GM12892 (cell line): ENCODE results near the gene POFUT1.

Experiments
- POLR2A ChIP-seq: IDR thresholded peaks from 2 replicates; pipeline ENCODE4 v1.6.1; 2011; ENCODE audit warnings: low read depth, low read length, control low read depth
- POLR2AphosphoS5 ChIP-seq: IDR thresholded peaks from 2 replicates; pipeline ENCODE4 v1.6.1; 2011; ENCODE audit warnings: low read depth, low read length, control low read depth

DNA sequence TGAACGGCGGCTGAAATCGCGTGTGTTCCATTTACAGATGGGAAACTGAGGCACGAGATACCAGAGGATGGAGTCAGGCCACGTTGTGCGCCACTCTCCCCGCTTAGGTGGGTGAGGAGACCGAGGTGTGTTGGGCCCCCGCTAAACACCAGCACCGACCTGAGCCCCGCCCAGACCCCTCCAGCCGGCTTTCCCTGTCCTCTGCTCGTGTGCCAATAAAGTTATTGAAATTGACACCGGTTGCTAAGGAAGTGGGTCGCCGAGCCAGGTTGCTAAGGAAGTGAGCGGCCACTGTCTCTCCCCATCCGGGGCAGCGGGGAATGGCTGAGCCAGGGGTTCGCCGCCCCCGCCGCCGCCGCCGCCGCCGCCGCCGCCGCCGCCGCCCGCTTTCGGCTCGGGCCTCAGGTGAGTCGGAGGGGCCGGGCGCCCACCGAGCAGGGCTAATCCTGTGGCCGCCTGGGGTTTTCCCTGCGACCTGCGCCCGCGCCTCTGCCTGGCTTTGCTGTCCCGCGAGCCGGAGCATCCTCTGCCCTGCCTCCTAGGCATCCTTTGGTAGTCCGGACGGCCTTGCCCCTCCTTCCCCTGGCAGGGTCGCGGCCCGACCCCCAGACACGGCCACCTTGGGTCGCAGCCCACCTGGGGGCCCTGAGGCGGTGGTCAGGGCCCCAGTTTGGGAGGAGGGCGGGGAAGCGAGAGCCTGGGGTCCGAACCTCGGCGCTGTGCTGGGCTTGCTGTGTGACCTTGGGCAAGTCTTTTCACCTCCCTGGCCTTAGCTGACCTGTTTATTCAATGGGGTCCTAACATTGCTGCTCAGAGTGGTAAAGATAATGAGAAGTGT, 69.9 kb downstream of the POFUT1 start, which contains the start of gene KIF3B:
- no peak for TF ChIP-seq POLR2AphosphoS5
- TF ChIP-seq POLR2A: no peak
